ENCODE results near the gene TMEM217. TPM values are rescaled to one million over a fixed set of nuclear protein-coding genes. Genes with fewer than 3 reads are reported as not detected.

TMEM217 gene
- total and polyA plus RNA-seq, 7 experiments from 2014 or later, result 0.28 to 2.8 (median 0.78) TPM; not detected in 2

- H3K27ac ChIP-seq (ENCODE audit: low read depth, low read length), result no peak overlapping the region
- CTCF ChIA-PET, result no interaction called here
- peaks cover 0 to 14% (median 0%) of the 10 kb centered on the region in 3 experiments for H3K36me3 ChIP-seq (ENCODE audit: control insufficient read depth in 2 of 3, insufficient read depth in 3 of 3, low read length in 3 of 3)
- H3K36me3 Mint-ChIP-seq, result peaks cover 5 to 37% (median 22%) of the 10 kb centered on the region in 5 donors
- H3K9me3 Mint-ChIP-seq, result no peaks in the 10 kb centered on the region
- H3K27ac Mint-ChIP-seq, result peak overlapping the region in 3 of 9 donors; percentile 10 to 75 (median 62)
- intact Hi-C loops (cut with micrococcal nuclease), result loop anchor here in 1 of 2 donors (2.0 kb wide), 1 partner anchor 17 kb away; the partner anchor contains the start of gene TBC1D22B
- H3K9me3 ChIP-seq (ENCODE audit: control insufficient read depth in 2 of 3, low read length in 3 of 3), result no peaks in the 10 kb centered on the region
- H3K27me3 Mint-ChIP-seq, result no peaks in the 10 kb centered on the region
- peak overlapping the region in 4 of 10 donors; percentile 47 to 68 (median 58) for H3K4me3 Mint-ChIP-seq
- no peak overlapping the region for H3K4me3 ChIP-seq (ENCODE audit: low read length)
- POLR2A ChIA-PET, result interaction anchor here (0.6 to 1.8 kb wide), 2 partner anchors 11 to 13 kb away, joined by 4 to 8 read pairs; no protein-coding TSS in a partner anchor
- ATAC-seq (no peak), DNase-seq (no peak)
- no peaks in the 10 kb centered on the region for H3K27me3 ChIP-seq (ENCODE audit: control insufficient read depth in 2 of 2, insufficient read depth in 2 of 2, low read length in 2 of 2)
- H3K4me1 ChIP-seq (ENCODE audit: control insufficient read depth in 2 of 2, insufficient read depth in 2 of 2, low read length in 2 of 2), result peaks cover 5 to 11% of the 10 kb centered on the region in 2 donors
- peaks cover 22 to 80% (median 50%) of the 10 kb centered on the region in 7 donors for H3K4me1 Mint-ChIP-seq
Measured at GRCh38 chr6:37273690-37274089, 15.7 kb upstream of the TMEM217 start.

DNA sequence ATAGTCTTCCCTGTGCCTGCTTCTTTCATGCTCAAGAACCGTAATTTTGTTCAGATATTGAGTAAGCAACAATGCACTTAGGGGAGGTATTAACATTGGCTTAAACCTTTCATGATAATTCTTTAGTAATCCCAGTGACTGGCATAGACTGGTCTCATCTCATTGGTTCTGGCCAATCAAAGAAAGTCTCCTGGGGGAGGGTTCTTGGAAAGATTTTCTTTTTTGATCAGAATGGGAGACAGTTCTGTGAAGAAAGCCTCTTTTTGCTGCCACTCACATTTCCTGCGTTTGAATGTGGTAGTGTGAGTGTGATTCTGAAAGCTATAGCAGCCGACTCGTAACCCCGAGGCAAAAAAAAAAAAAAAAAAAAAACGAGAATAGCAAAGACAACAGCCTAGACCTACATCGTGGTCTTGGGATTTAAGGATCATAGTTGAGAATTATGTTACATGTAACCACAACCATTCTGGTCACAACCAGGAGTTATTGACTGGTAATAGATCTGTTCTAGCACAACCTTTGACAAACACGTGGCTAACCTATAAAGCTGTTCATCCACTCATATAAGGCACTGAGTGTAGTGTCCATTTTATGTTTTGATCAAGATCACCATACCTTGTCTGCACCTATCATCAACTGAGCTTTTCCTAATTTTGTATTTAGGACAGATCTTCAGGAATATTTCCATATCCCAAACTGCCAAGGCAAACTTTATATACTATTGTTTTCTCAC, 15.1 kb upstream of the TMEM217 start:
- peaks cover 0 to 14% (median 0%) of the 10 kb centered on the region in 3 experiments for H3K36me3 ChIP-seq (ENCODE audit: control insufficient read depth in 2 of 3, insufficient read depth in 3 of 3, low read length in 3 of 3)
- H3K27ac ChIP-seq (ENCODE audit: low read depth, low read length), result no peak overlapping the region
- ChIA-PET POLR2A (interaction anchor here (0.6 to 1.8 kb wide), 2 partner anchors 10 to 14 kb away, joined by 4 to 8 read pairs; no protein-coding TSS in a partner anchor), CTCF (interaction anchor here (1.0 kb wide), 1 partner anchor 388 kb away, joined by 4 read pairs; no protein-coding TSS in a partner anchor)
- no peak overlapping the region for H3K4me3 ChIP-seq (ENCODE audit: low read length)
- ATAC-seq (peak; percentile 47), DNase-seq (peak in 1 of 9 donors; percentile 12)
- Mint-ChIP-seq H3K27ac (peak overlapping the region in 6 of 9 donors; percentile 2 to 75 (median 62)), H3K4me3 (peak overlapping the region in 9 of 10 donors; percentile 45 to 68 (median 58)), H3K9me3 (no peaks in the 10 kb centered on the region), H3K27me3 (no peaks in the 10 kb centered on the region), H3K4me1 (peaks cover 27 to 80% (median 45%) of the 10 kb centered on the region in 7 donors), H3K36me3 (peaks cover 5 to 41% (median 26%) of the 10 kb centered on the region in 5 donors)
- H3K4me1 ChIP-seq (ENCODE audit: control insufficient read depth in 2 of 2, insufficient read depth in 2 of 2, low read length in 2 of 2), result peaks cover 5 to 11% of the 10 kb centered on the region in 2 donors
- H3K9me3 ChIP-seq (ENCODE audit: control insufficient read depth in 2 of 3, low read length in 3 of 3), result no peaks in the 10 kb centered on the region
- intact Hi-C loops (cut with micrococcal nuclease), result loop anchor here (1.0 to 2.0 kb wide), 2 partner anchors 13 to 16 kb away; partner anchors contain the start of gene TBC1D22B (in 1 of the 2)
- no peaks in the 10 kb centered on the region for H3K27me3 ChIP-seq (ENCODE audit: control insufficient read depth in 2 of 2, insufficient read depth in 2 of 2, low read length in 2 of 2)

DNA sequence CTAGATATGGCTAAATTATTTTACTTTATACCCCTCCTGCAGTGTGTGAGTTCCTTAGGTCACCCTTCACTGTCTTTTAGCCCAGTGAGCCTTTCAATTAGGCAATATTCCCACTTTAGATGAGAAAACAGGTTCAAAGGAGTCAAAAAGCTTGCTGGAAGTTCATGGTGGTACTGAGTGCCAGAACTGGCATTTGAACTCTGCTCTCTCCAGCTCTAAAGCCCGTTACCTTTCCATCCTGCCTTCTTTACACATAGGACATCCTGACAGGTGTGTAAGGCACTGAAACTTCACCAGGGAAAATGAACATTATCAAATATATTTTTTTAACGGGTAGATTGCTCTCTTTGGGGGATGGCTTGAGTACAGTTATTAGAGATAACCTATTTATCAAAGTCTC, 11.2 kb upstream of the TMEM217 start:
- Histone ChIP-seq H3K4me1 (ENCODE audit: control insufficient read depth in 2 of 2, insufficient read depth in 2 of 2, low read length in 2 of 2) (peaks cover 5 to 11% of the 10 kb centered on the region in 2 donors), H3K27ac (ENCODE audit: low read depth, low read length) (no peak overlapping the region), H3K36me3 (ENCODE audit: control insufficient read depth in 2 of 3, insufficient read depth in 3 of 3, low read length in 3 of 3) (peaks cover 0 to 14% (median 0%) of the 10 kb centered on the region in 3 experiments), H3K27me3 (ENCODE audit: control insufficient read depth in 2 of 2, insufficient read depth in 2 of 2, low read length in 2 of 2) (no peaks in the 10 kb centered on the region), H3K9me3 (ENCODE audit: control insufficient read depth in 2 of 3, low read length in 3 of 3) (no peaks in the 10 kb centered on the region), H3K4me3 (ENCODE audit: low read length) (no peak overlapping the region)
- H3K4me3 Mint-ChIP-seq, result no peak overlapping the region
- H3K4me1 Mint-ChIP-seq, result peaks cover 31 to 69% (median 44%) of the 10 kb centered on the region in 7 donors
- intact Hi-C loops (cut with micrococcal nuclease), result no loop called here
- H3K27me3 Mint-ChIP-seq, result no peaks in the 10 kb centered on the region
- no peaks in the 10 kb centered on the region for H3K9me3 Mint-ChIP-seq
- DNase-seq (no peak), ATAC-seq (no peak)
- ChIA-PET POLR2A (interaction anchor here (0.9 kb wide), 1 partner anchor 26 kb away, joined by 3 read pairs; no protein-coding TSS in a partner anchor), CTCF (interaction anchor here (0.6 kb wide), 1 partner anchor 15 kb away, joined by 3 read pairs; no protein-coding TSS in a partner anchor)
- H3K36me3 Mint-ChIP-seq, result peaks cover 5 to 34% (median 19%) of the 10 kb centered on the region in 5 donors
- H3K27ac Mint-ChIP-seq, result no peak overlapping the region

DNA sequence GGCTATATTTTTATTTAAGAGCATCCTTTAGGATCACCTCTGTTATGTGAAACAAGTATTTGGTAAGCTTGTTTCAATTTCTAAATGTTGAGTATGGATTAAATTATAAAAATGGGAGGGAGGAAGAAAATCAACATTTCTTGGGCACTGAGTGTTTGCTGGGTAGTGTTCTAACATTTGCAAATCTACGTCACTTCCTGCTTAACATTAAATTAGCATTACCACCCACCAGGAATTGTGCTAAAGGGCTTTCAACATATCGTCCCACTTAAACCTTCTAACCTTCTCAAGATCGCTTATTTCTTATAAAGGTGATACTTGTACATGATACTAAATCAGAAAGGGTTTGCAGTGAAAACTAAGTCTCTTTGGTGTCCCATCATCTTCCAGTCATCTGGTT, 7.9 kb upstream of the TMEM217 start:
- no peaks in the 10 kb centered on the region for H3K27me3 ChIP-seq (ENCODE audit: control insufficient read depth in 2 of 2, insufficient read depth in 2 of 2, low read length in 2 of 2)
- H3K9me3 ChIP-seq (ENCODE audit: control insufficient read depth in 2 of 3, low read length in 3 of 3), result no peaks in the 10 kb centered on the region
- intact Hi-C loops (cut with micrococcal nuclease), result no loop called here
- Mint-ChIP-seq H3K4me1 (peaks cover 28 to 67% (median 40%) of the 10 kb centered on the region in 7 donors), H3K9me3 (peaks cover 0 to 2% (median 0%) of the 10 kb centered on the region in 11 donors), H3K4me3 (no peak overlapping the region), H3K36me3 (peaks cover 4 to 43% (median 16%) of the 10 kb centered on the region in 5 donors), H3K27ac (no peak overlapping the region), H3K27me3 (no peaks in the 10 kb centered on the region)
- ATAC-seq (no peak), DNase-seq (no peak)
- ChIA-PET CTCF (no interaction called here), POLR2A (no interaction called here)
- H3K4me1 ChIP-seq (ENCODE audit: control insufficient read depth in 2 of 2, insufficient read depth in 2 of 2, low read length in 2 of 2), result no peaks in the 10 kb centered on the region
- H3K36me3 ChIP-seq (ENCODE audit: control insufficient read depth in 2 of 3, insufficient read depth in 3 of 3, low read length in 3 of 3), result peaks cover 0 to 14% (median 0%) of the 10 kb centered on the region in 3 experiments
- H3K27ac ChIP-seq (ENCODE audit: low read depth, low read length), result no peak overlapping the region
- no peak overlapping the region for H3K4me3 ChIP-seq (ENCODE audit: low read length)

- POLR2A ChIA-PET, result no interaction called here
Measured at GRCh38 chr6:37265001-37265400, 7.1 kb upstream of the TMEM217 start.

GRCh38 chr6:37262446-37263026, 4.6 kb upstream of the TMEM217 start:
- intact Hi-C loops (cut with micrococcal nuclease), result no loop called here
- H3K27me3 ChIP-seq (ENCODE audit: control insufficient read depth in 2 of 2, insufficient read depth in 2 of 2, low read length in 2 of 2), result no peaks in the 10 kb centered on the region
- H3K9me3 Mint-ChIP-seq, result peaks cover 0 to 2% (median 0%) of the 10 kb centered on the region in 11 donors
- peak overlapping the region in 1 of 10 donors; percentile 4 for H3K4me3 Mint-ChIP-seq
- ChIA-PET POLR2A (interaction anchor here (1.3 kb wide), 1 partner anchor 10 kb away, joined by 8 read pairs; no protein-coding TSS in a partner anchor), CTCF (interaction anchor here (1.1 kb wide), 1 partner anchor 244 kb away, joined by 3 read pairs; no protein-coding TSS in a partner anchor)
- DNase-seq (no peak), ATAC-seq (no peak)
- H3K4me1 Mint-ChIP-seq, result peaks cover 36 to 73% (median 58%) of the 10 kb centered on the region in 7 donors
- H3K27ac Mint-ChIP-seq, result peak overlapping the region in 2 of 9 donors; percentile 58 to 73
- H3K27me3 Mint-ChIP-seq, result no peaks in the 10 kb centered on the region
- H3K36me3 ChIP-seq (ENCODE audit: control insufficient read depth in 2 of 3, insufficient read depth in 3 of 3, low read length in 3 of 3), result peaks cover 0 to 4% (median 0%) of the 10 kb centered on the region in 3 experiments
- peaks cover 11 to 17% of the 10 kb centered on the region in 2 donors for H3K4me1 ChIP-seq (ENCODE audit: control insufficient read depth in 2 of 2, insufficient read depth in 2 of 2, low read length in 2 of 2)
- no peak overlapping the region for H3K27ac ChIP-seq (ENCODE audit: low read depth, low read length)
- H3K36me3 Mint-ChIP-seq, result peaks cover 0 to 26% (median 0%) of the 10 kb centered on the region in 5 donors
- no peaks in the 10 kb centered on the region for H3K9me3 ChIP-seq (ENCODE audit: control insufficient read depth in 2 of 3, low read length in 3 of 3)
- no peak overlapping the region for H3K4me3 ChIP-seq (ENCODE audit: low read length)

More at GRCh38 chr6:37265001-37265400, 7.1 kb upstream of the TMEM217 start:
- Histone ChIP-seq H3K4me1 (ENCODE audit: control insufficient read depth in 2 of 2, insufficient read depth in 2 of 2, low read length in 2 of 2) (no peaks in the 10 kb centered on the region), H3K9me3 (ENCODE audit: control insufficient read depth in 2 of 3, low read length in 3 of 3) (no peaks in the 10 kb centered on the region), H3K27me3 (ENCODE audit: control insufficient read depth in 2 of 2, insufficient read depth in 2 of 2, low read length in 2 of 2) (no peaks in the 10 kb centered on the region), H3K36me3 (ENCODE audit: control insufficient read depth in 2 of 3, insufficient read depth in 3 of 3, low read length in 3 of 3) (peaks cover 0 to 8% (median 0%) of the 10 kb centered on the region in 3 experiments), H3K4me3 (ENCODE audit: low read length) (no peak overlapping the region), H3K27ac (ENCODE audit: low read depth, low read length) (no peak overlapping the region)
- no peaks in the 10 kb centered on the region for H3K27me3 Mint-ChIP-seq
- H3K27ac Mint-ChIP-seq, result peak overlapping the region in 2 of 9 donors; percentile 3 to 20
- DNase-seq (no peak), ATAC-seq (no peak)
- H3K9me3 Mint-ChIP-seq, result peaks cover 0 to 2% (median 0%) of the 10 kb centered on the region in 11 donors
- peaks cover 0 to 37% (median 12%) of the 10 kb centered on the region in 5 donors for H3K36me3 Mint-ChIP-seq
- intact Hi-C loops (cut with micrococcal nuclease), result no loop called here
- CTCF ChIA-PET, result no interaction called here
- peaks cover 27 to 70% (median 42%) of the 10 kb centered on the region in 7 donors for H3K4me1 Mint-ChIP-seq
- peak overlapping the region in 1 of 10 donors; percentile 22 for H3K4me3 Mint-ChIP-seq
